Retina (tissue), 1 donor: ENCODE data around the gene KCNH5.

Source experiments
- DNase-seq: peaks from one replicate; pipeline ENCODE4 v3.0.0-alpha.2; 2016

Gene KCNH5

DNA sequence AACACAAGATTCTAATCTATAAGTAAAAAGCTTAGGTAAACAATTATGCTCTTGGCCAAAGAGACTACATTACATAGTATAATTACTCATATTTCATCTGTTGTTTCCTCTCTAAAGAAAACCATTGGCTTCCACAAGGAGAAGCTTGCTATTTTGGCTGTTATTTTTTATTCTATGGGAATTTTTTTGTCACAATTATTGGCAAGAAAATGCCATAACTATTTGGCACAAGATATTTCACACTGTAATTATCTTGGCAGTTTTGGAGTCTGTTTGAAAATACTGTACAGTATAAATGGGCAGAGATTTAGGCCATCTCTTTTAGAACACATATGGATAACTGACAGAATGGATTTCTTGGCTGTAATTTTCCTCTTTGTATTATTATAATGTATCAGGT lies 51.2 kb downstream of the KCNH5 start:
- no peak for DNase-seq

DNA sequence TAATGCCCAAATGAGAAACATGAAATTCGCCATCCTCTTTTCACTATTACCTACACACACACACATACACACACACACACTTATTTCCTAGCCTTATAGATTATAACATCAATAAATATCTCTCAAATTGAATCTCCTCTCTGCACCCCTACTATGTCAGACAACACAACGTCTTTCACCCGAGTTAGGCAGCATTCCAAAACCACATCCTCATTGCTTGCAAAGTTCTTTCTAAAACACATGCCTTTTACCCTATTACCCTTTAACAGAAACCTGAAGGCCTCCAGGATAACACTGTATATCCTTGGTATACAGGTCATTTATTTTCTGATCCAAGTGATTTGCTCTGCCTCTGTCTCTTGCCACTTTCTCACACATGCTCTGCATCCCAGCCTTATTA lies 56.3 kb downstream of the KCNH5 start:
- DNase-seq = no peak

DNA sequence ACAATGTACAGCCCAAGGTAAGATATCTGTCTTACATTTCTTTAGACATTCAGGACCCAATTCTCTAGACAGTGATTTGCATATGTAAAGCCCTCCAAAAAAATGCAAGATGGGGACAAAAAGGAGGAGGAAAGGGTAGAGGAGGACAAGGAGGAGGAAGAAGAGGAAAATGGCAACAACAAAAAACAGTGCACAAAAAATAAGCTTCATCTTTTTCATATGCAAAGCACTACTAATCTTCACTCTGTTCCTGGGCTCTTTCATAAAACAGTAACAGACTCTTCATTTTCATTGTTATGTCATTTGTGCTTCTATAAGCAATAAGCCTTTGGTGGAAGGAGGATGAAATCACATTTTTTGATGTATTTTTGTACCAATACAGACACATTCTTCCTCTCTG lies 61.4 kb downstream of the KCNH5 start:
- DNase-seq = no peak

DNA sequence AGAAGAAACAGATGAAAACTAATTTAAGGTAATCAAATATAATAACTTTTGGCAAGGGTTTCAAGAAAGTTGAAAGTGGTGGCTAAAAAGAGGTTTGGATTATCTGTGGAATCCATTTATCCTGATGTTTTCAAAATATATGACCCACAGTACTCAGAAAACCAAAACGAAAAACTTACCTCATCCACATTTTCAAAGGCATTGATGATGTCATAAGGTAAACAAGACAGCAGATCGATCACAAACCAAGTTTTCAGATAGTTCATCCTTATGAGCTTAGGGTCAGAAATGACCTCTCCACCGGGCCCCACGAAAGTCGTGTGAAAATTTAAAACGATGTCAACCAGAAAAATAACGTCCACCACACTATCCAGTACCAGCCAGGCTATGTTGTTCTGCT lies 64.6 kb downstream of the KCNH5 start:
- DNase-seq = no peak

DNA sequence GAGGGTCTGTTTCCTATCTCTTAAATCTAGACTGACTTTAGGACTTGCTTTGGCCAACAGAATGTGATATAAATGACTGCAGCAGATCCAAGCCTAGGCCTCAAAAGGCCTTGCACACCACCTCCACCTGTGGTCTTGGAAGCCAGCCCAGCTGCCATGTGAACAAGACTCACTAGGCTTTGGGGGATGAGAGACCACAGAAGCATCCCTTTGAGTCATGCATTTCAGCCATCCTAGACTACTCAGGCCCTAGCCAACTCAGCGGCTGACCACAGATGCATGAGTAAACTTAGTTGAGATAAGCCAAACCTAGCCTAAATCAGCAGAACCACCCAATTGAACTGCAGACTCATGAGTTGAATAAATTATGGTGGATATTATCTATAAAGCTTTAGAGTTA lies 87.7 kb downstream of the KCNH5 start:
- no peak for DNase-seq

DNA sequence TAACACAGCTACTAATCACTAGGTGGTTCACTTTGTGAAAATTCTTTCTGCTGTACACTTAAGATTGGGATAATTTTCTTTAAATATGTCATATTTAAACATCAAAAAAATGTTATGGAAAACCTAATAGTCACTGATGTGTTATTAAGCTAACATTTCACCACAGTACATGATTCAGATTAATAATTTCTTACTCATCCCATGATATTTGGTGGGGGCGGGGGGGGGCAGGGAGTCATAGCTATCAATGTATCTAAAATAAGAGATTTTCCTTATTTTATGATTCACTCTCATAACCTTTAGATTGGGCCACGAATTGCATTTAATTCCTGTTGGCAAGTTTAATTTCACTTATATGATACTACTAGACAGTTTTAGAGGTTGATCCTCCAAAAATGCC lies 88.8 kb downstream of the KCNH5 start:
- no peak for DNase-seq

DNA sequence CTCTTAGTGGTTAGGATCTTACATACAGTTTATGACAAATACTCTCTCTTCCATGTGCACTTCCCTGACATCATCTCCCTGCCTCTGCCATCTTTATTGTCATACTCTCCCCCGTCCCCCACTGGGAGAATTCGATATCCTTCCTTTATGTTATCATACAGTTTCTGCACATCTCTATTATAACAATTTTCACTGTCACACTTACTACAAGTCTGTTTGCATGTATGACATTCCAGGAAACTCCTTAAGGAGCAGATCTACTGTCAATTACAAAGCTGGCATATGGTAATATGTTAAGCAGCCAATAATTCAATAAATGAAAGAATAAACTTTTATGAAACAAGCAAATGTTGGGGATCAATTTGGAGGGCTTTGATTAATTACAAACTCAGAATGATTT lies 91.1 kb downstream of the KCNH5 start:
- DNase-seq = no peak

DNA sequence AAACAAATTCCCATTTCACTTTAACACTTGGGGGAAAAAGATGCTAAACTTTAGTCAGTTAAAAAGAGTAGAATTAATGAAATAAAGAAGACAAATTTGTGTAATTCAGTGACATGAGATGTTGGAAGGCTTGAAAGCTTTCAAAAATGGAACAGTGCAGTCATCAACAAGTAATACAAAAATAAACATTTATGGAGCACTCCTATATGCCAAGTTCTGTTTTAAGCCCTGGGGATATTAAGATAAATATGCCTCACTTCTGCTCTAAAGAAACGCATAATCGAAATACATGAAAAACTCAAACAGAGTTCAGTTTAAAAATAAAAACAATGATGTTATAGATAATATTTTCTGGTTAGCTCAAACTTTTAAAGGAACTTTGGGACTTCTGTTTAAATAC lies 93.0 kb downstream of the KCNH5 start:
- no peak for DNase-seq

DNA sequence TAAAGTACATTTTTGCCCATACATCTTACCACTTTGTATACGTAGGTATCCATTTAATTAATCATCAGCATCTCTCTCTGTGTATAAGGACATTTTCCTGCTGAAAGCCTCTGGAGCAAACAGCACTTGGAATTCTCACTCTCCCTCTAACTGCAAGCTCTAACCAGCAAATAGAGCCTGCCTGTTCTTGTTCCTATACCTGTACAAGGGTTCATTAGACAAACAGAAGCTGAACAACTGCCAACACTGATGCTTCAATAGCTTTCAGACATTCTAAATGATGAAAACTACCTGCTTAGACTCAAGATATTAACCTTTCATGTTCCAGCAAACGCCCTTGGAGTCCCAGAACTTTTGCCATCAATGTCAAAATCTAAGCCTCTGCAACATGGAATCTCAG lies 98.0 kb downstream of the KCNH5 start:
- DNase-seq = no peak

DNA sequence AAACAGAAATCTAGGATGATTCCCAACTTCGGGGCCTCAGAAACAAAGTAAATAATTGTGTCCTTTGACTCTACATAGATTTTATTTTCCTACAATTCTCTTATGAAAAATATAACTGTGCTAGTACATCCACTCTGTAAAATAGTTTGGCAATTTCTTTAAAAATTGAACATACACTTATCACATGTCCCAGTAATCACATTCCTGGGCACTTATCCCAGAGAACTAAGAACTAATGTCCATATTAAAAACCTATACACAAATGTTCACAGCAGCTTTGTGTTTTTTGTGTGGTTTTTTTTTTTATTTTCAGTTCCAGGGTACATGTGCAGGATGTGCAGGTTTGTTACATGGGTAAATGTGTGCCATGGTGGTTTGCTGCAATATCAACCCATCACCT lies 99.0 kb downstream of the KCNH5 start:
- DNase-seq = no peak

DNA sequence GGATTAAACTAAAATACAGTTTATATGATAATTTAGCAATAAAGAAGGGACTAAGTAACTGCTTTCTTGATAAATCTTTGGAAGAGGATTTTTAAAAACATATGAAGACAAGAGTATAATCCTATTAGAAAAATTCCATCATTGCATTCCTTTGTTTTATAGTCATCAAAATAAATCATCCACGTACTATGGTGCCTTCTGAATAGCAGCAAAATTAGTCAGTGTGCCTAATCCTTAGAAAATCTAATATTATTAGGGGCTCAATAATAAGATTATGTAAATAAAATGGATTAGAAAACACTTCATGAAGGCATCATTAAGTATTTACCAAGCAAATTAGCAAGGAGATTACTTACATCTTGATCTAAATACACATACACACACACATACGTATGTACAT lies 102.1 kb downstream of the KCNH5 start:
- DNase-seq = no peak

DNA sequence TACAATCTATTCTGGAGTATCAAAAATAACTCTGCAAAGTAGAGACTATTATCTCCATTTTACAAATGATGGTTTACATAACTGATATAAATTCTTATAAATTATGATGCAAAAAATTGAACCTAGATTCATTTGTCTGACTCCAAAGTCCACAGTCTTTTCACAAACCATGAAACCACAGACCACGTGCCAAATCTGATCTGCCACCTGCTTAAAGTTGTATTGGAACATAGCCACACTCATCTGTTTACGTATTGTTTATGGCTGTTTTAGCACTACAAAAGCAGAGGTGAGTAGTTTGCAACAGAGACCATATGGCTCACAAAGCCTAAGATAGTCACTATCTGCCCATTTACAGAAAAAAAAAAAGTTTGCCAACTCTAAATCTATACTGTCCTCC lies 105.3 kb downstream of the KCNH5 start:
- no peak for DNase-seq

DNA sequence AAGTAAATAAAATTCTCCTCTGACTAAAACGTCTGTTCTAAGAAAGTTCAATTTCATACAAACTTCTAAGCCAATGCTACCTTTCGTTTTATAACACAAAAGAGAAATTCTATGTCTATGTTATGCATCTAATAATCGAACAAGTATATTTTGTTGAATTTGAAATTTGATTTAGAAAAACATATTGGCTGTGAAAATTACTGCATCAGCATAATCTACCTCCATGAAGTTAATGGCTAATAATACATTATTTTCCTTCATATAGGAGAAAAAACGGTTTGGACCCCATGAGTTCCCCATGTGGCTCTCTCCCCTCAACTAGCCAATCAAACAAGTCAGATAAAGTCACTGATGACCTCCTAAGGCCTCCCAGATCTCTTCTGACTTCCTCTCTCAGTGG lies 106.5 kb downstream of the KCNH5 start:
- DNase-seq = no peak

DNA sequence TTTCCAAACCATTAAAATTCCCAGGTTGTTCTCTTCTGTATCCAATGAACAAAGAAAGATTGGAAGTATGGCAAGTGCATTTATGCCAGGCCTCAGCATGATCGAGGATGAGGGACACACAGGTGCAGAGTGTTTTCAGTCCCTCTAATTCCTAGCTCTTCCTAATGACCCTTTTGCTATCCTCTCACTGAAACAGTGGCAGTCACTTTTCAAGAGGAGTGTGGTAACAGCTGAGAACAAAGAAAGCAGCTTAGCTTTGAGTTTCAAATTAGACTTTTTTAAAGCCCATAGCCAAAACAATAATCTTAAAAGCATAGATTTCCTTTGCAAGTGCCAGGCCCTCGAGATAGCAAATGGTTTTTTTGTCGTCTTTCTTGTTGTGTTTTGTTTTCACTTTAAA lies 110.8 kb downstream of the KCNH5 start:
- DNase-seq = no peak

DNA sequence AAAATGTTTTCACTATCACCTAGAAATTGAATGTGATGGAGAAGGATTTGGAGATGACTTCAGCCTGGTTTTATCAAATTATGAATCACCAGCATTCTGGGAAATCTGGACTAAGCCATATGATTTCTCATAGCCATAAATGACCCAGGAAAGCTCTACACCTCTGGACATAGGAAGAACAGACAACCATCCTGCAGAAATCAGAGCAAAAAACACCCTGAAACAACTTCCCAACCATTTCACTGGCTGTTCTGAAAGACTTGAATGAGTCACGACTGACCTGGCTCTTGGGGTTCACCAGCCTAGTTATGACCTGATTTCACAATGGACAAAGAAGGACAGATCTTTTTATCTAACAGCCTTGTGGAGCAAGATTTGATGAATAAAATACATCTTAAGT lies 123.8 kb downstream of the KCNH5 start:
- DNase-seq = no peak

DNA sequence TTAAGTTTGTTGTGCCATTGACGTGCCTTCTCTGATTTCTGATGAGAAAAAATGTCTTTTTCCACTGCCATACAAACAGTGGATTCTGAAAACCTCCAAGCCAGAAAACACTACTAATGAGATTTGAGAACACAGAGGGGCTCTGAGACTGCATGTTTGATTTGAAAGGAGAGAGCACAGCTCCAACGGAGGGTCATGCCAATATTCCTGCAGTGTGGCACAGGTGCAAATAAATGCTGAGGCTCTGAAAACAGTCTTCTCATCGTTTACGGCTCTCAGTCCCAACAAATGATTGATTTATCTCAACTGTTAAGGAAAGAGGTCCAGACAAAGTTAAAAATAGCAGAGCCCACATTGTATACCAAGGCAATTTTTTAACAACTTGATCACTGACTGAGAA lies 128.7 kb downstream of the KCNH5 start:
- DNase-seq = peak; percentile 18

DNA sequence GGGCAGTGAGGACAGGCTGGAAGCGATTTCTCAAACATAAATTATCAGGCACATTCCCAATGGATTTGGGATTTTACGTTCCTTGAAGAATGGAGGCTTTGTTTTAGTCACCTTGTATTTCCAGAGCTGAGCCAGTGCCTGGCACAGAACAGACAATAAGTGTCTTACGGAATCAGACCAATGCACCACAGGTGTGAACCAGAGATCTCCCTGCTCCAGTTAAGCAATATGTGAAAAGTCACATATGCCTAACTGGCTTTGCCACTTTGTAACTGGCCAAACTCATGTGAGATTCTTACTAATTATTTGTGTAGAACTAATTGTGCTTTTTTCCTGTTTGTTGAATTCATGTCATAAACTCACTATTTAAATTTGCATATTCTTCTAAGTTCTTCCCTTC lies 130.4 kb downstream of the KCNH5 start:
- no peak for DNase-seq

DNA sequence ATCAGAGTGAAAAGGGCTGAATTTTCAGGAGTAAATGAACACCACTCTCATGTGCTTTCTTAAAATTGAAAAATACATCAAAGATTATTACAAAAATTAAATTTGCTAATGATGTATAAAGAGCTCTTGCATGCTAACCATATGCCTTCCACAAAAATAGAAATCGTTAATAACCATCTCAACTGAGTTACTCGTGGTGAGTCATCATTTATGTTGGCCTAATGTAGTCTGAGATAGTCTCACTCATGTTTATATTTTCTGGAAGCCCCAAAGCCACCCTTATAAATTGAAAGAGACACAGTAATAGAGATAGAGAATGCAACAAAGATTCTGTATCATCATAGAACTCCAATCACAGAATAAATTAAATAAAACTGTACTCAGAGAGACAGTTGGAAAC lies 131.2 kb downstream of the KCNH5 start:
- no peak for DNase-seq

DNA sequence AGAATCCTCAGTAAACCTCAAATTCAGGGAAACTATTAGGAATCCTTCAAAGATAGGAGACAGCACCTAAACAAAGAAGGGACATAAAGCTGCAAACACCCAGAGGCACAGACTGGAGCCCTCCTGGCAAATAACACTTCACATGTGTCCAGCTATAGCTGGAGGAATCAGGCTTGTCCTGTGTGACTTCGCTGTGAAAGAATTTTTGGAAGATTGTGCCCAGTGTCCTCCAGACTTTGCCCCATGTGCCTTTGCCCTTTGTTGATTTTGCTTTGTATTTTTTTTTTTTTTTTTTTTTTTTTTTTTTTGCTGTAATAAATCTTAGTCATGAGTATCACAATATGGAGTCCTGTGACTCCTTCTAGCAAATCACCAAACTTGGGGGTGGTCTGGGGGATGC lies 136.8 kb downstream of the KCNH5 start:
- DNase-seq = no peak

DNA sequence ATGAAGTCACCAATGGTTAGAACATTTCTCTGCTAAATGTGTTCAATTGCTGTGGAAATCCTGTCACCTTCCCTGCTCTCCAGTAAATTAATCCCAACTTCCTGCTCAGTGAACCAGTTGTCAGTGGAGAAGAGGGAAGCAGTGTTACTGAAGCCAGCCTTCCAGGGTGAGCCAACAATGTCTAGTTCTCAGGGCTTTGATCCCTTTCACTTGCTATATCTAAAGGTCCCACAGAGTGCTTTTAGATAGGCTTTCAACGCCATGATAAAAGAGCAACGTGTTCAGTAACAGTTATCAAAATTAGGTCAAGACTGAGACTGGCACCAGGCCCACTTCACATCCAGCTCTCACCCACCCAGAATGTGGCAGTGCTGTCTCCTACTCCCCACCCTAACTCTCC lies 139.7 kb downstream of the KCNH5 start:
- DNase-seq = no peak

DNA sequence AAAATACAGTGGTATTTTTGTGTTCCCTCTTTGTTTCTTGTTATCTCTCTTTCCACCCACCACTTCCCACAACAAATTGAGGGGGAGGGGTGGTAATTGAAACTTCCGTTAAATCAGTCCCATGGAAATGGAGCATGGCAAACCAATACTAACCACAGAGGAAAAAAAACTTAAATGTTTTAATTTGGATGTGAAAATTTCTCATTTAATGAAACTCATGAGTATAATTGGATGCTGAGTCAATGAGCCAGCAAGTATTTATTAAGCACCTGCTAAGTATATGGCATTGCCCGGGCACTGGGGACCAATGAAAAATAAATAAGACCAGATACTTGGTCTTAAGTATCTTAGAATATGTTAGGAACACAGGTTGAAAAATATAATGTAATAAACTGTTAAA lies 147.5 kb downstream of the KCNH5 start:
- DNase-seq = no peak

DNA sequence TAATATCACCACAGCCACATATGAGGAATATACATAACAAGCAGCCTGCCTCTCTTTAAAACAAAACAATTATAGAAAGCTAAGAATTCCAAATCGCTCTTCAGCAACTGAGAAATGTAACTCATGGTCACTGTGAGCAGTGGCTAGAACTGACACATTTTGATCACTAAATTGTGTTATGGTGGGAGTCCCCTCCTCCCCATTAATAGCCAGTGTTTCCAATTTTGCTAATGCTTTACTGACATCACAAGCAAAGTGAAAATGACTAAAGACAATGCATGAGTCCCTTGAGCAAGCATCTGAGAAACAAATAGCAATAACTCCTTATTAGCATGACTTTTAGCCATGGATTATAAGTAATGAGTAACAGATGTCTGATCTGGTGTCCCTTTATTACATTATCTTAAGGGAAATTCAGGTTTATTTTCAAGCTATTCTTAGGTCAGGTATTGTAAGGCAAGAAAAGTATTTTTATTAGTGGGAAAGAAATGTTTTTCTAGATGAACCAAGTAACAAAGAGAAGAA lies 148.3 kb downstream of the KCNH5 start:
- no peak for DNase-seq

DNA sequence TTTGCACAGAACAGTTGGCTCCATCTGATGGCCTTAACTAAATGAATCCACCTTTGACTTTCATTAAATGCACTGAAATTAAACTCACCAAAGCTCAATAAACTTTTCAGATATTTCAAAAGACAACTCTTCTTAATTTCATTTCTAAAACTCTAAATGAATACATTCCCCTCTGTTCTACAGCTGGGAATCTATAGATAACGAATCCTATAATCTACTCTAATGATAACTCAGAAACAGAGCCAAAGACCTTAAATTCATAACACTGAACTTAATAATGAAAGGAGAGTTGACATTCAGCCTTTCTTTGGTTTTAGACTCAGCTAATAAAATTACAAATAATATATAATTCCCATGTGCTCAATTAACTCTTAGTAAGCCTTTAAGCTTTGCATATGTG lies 150.5 kb downstream of the KCNH5 start:
- no peak for DNase-seq

DNA sequence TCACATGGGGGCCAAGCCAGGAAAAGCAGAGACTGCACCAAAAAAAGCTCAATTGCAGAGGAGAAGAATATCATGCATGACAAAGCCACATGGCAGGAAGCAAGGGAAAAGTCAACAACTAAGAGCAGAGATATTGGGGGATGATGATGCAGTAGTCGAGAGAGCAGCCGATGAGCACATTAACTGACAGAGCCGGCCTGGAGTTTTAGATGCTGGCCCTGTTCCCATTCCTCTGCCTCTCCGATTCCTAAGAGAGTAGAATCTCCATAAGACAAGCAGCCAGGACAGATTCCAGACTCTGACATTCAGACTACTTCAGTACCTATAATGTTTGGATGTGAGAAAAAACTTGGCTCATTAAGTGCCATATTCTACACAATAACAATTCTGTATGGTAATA lies 155.9 kb downstream of the KCNH5 start:
- no peak for DNase-seq

DNA sequence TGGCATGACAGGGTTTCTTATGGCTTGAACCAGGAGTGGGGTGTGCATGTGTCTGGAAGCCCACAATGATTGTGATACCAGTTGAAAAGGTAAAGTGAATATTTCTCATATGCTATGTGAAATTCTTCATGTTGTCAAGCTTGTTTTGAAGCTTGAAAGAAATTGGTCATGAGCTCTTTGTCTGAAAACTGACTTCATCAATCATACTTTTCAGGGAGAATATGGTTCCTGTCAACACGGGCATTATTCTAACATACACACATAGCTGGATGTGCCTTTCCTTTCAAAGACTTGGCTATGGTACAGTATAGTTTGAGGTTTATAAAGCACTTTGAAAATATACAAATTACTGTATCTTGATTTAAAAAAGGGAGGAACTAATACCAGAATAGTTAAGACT lies 158.8 kb downstream of the KCNH5 start:
- no peak for DNase-seq

DNA sequence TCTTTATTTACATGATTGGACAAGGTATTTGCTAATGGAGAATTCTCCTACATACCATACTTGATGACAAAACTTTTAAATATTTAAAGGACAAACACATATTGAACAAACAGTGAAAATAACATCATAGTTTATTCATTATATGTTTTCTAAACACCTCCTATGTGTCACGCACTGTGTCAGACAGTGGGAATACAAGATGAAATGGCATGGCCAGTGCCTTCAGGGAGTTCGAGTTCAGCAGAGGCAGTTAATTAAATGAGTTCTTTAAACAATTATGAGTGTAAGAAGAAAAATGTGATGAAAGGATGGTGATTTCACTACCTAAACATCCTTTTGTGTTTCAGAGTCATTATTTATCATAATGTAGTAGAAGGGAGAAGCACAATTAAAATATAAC lies 159.8 kb downstream of the KCNH5 start:
- DNase-seq = no peak
